GM12874 (cell line): ENCODE data around the gene PDE7B.

Source experiments
- CTCF ChIP-seq: IDR thresholded peaks from 2 replicates; pipeline ENCODE4 v1.5.1; 2011; ENCODE audit warnings: low read depth, mild to moderate bottlenecking, control low read depth, low read length, moderate library complexity; ENCODE audit not compliant: insufficient read depth

Gene PDE7B

GRCh38 chr6:135972586-135972985, 121.1 kb downstream of the PDE7B start:
- no peak for TF ChIP-seq CTCF

GRCh38 chr6:135974426-135974825, 122.9 kb downstream of the PDE7B start:
- no peak for TF ChIP-seq CTCF

GRCh38 chr6:135976585-135976984, 125.1 kb downstream of the PDE7B start:
- TF ChIP-seq CTCF: no peak

- no peak for TF ChIP-seq CTCF
Observed at GRCh38 chr6:135983093-135983492, 131.6 kb downstream of the PDE7B start.

- no peak for TF ChIP-seq CTCF
Observed at GRCh38 chr6:135983718-135984343, 132.3 kb downstream of the PDE7B start.

GRCh38 chr6:135985471-135985870, 134.0 kb downstream of the PDE7B start:
- TF ChIP-seq CTCF: no peak

- TF ChIP-seq CTCF: no peak
Observed at GRCh38 chr6:135987226-135987625, 135.7 kb downstream of the PDE7B start.

- TF ChIP-seq CTCF: no peak
Observed at GRCh38 chr6:135990439-135990838, 138.9 kb downstream of the PDE7B start.
